ENCODE data around the gene NCBP2L.
A peak's percentile ranks its signal among the peaks of the same experiment; 100 is the strongest.

The NCBP2L gene

DNA sequence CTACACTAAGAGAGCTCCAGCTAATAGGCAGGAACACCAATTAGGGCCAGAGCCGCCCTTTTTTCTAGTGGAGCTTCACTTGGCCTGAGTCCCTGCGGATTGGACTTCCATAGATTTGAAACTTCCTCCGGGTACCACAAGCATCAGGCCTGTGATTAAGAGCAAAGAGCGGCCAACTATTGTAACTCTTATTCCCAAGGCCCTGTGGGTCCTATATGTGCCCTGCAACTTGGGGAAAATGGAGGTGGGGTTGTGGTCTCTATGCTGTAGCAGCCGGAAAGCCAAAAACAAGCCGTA is at the start of gene NCBP2L:
Gene NCBP2L, plus strand, starts transcription at position 198 of the 297 bp plus-strand sequence. CDS start 16,488 bp downstream, outside the sequence.
- peak within 1 kb of the TSS; percentile 92 for H3K27ac Mint-ChIP-seq
- H3K36me3 Mint-ChIP-seq, result no peaks in the 10 kb centered on the region
- DNase-seq (ENCODE audit: low spot score in 2 of 2) (no peak), ATAC-seq (no peak)
- no peaks in the 10 kb centered on the region for H3K9me3 Mint-ChIP-seq
- peak within 1 kb of the TSS; percentile 92 for H3K4me3 Mint-ChIP-seq
- peaks cover 14% of the 10 kb centered on the region for H3K4me1 Mint-ChIP-seq

GRCh38 chrX:107728371-107729099 is 49.0 kb upstream of the NCBP2L start:
- ATAC-seq (no peak), DNase-seq (ENCODE audit: low spot score in 2 of 2) (no peak)
- Mint-ChIP-seq H3K4me3 (no peak overlapping the region), H3K36me3 (no peaks in the 10 kb centered on the region), H3K27ac (no peak overlapping the region), H3K9me3 (no peaks in the 10 kb centered on the region), H3K4me1 (peaks cover 5% of the 10 kb centered on the region)

- Mint-ChIP-seq H3K9me3 (no peaks in the 10 kb centered on the region), H3K4me3 (no peak overlapping the region), H3K4me1 (peaks cover 5% of the 10 kb centered on the region), H3K27ac (no peak overlapping the region), H3K36me3 (no peaks in the 10 kb centered on the region)
- ATAC-seq (peak; percentile 63), DNase-seq (ENCODE audit: low spot score in 2 of 2) (no peak)
Observed at GRCh38 chrX:107729558-107730297, 47.8 kb upstream of the NCBP2L start.

- Mint-ChIP-seq H3K27ac (no peak overlapping the region), H3K36me3 (no peaks in the 10 kb centered on the region), H3K4me3 (no peak overlapping the region), H3K4me1 (peaks cover 5% of the 10 kb centered on the region), H3K9me3 (no peaks in the 10 kb centered on the region)
- ATAC-seq (no peak), DNase-seq (ENCODE audit: low spot score in 2 of 2) (no peak)
Observed at GRCh38 chrX:107730298-107730655, 47.3 kb upstream of the NCBP2L start.

DNA sequence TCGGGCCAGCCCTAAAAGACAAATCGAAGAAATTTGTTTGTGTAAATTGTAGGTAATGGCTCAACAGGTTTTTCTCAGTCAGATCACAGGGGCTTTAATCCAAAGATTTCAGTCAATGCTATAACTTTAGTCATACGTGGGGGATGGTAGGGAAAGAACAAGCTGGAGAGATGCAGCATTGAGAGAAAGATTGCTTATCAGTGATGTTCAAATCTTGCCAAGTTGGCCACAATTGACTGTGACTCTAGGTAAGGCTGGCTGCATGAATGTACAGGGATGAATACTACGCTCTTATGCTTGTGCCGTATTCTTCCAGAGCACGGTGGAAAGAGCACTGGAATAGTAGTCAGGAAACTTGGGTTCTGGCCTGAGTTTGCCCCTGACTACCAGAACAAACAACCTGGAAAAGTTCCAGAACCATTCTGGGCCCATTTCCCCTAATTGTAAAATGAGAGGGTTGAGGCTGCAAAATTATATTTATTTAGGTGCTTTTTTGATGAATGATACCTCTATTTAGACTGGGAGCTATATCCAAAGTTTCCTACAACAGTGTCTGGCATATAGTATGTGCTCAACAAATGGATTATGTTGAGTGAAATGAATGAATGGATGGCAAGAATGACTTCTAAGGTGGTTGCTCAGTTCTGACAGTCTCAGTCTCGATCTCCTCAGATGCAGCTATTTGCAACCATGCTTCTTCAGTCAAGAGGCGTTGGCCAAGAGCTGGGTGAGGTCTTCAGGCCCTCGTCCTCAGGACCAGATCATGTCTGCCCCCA is 46.4 kb upstream of the NCBP2L start:
- no peak for DNase-seq (ENCODE audit: low spot score in 2 of 2)

DNA sequence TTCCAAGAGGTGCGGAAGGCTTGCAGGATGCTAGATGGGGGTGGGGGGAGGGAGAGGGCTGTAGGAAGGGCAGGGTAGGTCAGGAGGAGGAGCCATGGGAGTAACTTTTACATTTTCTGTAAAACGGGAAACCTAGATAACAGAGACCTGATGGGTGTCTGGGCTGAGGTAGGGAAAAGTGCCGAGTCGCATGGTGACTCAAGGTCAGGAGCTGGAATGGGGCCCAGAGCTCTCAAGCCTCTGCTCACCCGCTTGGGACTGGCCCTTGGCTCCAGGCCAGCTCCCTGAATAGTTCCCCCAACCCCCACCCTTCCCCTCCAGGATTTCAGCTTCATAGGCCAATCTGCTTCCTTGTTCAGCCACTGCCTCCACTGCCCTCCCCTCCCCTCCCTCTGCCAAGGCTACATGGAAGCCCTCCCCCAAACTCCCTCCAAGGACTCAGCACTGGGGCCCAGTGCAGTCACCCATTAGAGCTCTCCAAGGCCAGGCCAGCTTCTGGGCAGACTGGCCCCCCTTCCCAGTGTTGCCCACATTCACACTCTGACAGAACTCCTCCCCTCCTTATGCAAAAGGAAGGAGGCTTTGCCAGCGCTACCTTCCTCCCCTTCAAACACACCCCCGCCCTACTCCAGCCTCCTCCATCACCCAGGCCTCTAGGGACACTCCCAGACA is 45.6 kb upstream of the NCBP2L start:
- Mint-ChIP-seq H3K36me3 (no peaks in the 10 kb centered on the region), H3K4me3 (no peak overlapping the region), H3K9me3 (no peaks in the 10 kb centered on the region), H3K27ac (no peak overlapping the region), H3K4me1 (peaks cover 5% of the 10 kb centered on the region)
- ATAC-seq (no peak), DNase-seq (ENCODE audit: low spot score in 2 of 2) (no peak)

More for the DNA sequence above, 46.4 kb upstream of the NCBP2L start:
- Mint-ChIP-seq H3K27ac (no peak overlapping the region), H3K4me3 (no peak overlapping the region), H3K4me1 (peaks cover 5% of the 10 kb centered on the region), H3K36me3 (no peaks in the 10 kb centered on the region), H3K9me3 (no peaks in the 10 kb centered on the region)
- no peak for ATAC-seq

- no peaks in the 10 kb centered on the region for H3K36me3 Mint-ChIP-seq
- peaks cover 5% of the 10 kb centered on the region for H3K4me1 Mint-ChIP-seq
- no peak overlapping the region for H3K4me3 Mint-ChIP-seq
- no peaks in the 10 kb centered on the region for H3K9me3 Mint-ChIP-seq
- no peak overlapping the region for H3K27ac Mint-ChIP-seq
- ATAC-seq (no peak), DNase-seq (ENCODE audit: low spot score in 2 of 2) (no peak)
Observed at GRCh38 chrX:107733686-107734085, 43.8 kb upstream of the NCBP2L start.

- H3K36me3 Mint-ChIP-seq, result no peaks in the 10 kb centered on the region
- DNase-seq (ENCODE audit: low spot score in 2 of 2) (no peak), ATAC-seq (no peak)
- H3K4me3 Mint-ChIP-seq, result no peak overlapping the region
- no peak overlapping the region for H3K27ac Mint-ChIP-seq
- no peaks in the 10 kb centered on the region for H3K9me3 Mint-ChIP-seq
- peaks cover 13% of the 10 kb centered on the region for H3K4me1 Mint-ChIP-seq
Observed at GRCh38 chrX:107734646-107735045, 42.9 kb upstream of the NCBP2L start.

- ATAC-seq (no peak), DNase-seq (ENCODE audit: low spot score in 2 of 2) (no peak)
- Mint-ChIP-seq H3K4me1 (peaks cover 26% of the 10 kb centered on the region), H3K36me3 (peaks cover 2% of the 10 kb centered on the region), H3K4me3 (no peak overlapping the region), H3K9me3 (no peaks in the 10 kb centered on the region), H3K27ac (no peak overlapping the region)
Observed at GRCh38 chrX:107736781-107737531, 40.6 kb upstream of the NCBP2L start.

DNA sequence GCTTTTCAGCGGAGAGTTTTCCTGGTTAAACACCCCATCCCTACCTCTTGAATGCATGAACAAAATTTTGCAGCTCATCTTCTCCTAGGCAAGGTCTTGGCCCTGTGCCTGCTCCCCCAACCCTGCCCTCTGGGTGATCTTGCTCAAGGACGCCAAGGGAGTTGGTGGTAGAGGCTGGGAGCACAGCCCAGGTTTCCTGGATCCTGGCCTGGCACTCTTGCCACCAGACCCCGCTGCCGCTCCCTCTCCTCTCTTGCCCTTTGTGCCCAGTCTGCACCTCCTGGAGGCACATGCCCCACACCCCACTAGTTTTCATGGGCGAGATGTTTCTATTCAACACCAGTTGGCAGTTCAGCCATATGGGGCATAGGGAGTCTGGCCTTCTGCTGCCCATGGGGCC is 39.3 kb upstream of the NCBP2L start:
- Mint-ChIP-seq H3K4me1 (peaks cover 32% of the 10 kb centered on the region), H3K27ac (no peak overlapping the region), H3K36me3 (peaks cover 8% of the 10 kb centered on the region), H3K9me3 (no peaks in the 10 kb centered on the region), H3K4me3 (no peak overlapping the region)
- ATAC-seq (no peak), DNase-seq (ENCODE audit: low spot score in 2 of 2) (no peak)

DNA sequence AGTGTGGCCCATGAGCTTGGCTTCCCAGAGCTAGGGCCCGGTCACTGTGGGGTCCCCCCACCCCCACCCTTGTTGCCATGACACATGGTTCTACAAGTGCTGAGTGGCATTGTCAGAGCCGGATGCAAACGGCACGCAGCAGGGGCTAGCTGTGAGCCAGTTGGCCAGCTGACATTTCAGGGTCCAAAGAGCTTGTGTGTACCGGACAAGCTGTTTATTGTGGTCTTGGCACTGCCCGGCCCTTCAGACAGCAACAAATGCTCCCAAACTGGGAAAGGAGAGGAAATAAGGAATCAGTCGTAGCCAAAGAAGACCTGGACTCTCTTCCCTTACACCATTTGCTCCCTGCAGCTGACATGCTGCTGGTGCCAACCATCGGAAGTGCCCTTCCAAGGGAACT is 38.8 kb upstream of the NCBP2L start:
- no peak overlapping the region for H3K4me3 Mint-ChIP-seq
- H3K27ac Mint-ChIP-seq, result no peak overlapping the region
- H3K4me1 Mint-ChIP-seq, result peaks cover 32% of the 10 kb centered on the region
- peaks cover 8% of the 10 kb centered on the region for H3K36me3 Mint-ChIP-seq
- ATAC-seq (no peak), DNase-seq (ENCODE audit: low spot score in 2 of 2) (no peak)
- H3K9me3 Mint-ChIP-seq, result no peaks in the 10 kb centered on the region

GRCh38 chrX:107739541-107739940 is 38.0 kb upstream of the NCBP2L start:
- H3K27ac Mint-ChIP-seq, result peak overlapping the region; percentile 99
- peaks cover 32% of the 10 kb centered on the region for H3K4me1 Mint-ChIP-seq
- DNase-seq (ENCODE audit: low spot score in 2 of 2), result no peak
- no peaks in the 10 kb centered on the region for H3K9me3 Mint-ChIP-seq
- H3K36me3 Mint-ChIP-seq, result peaks cover 8% of the 10 kb centered on the region
- no peak overlapping the region for H3K4me3 Mint-ChIP-seq
- ATAC-seq, result no peak

DNA sequence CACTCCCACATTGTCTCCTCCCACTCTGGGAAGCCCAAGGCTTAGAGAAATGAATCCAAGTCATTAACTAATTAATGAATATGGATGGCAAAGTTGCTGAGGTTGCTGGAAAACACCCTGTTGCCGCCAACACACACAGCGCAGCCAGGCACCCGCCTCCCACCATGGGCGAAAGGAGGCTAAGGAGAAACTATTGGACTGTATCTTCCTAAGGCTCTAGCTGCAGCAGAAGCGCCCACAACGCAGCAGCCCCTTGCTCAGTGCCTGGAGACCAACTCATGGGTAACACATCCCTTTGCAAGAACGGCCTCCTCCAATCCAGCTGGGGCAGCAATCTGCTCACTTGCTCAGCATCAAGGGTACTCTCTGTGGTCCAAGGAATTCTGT is 36.1 kb upstream of the NCBP2L start:
- Mint-ChIP-seq H3K4me3 (peak overlapping the region; percentile 79), H3K4me1 (peaks cover 32% of the 10 kb centered on the region), H3K27ac (peak overlapping the region; percentile 99), H3K9me3 (no peaks in the 10 kb centered on the region), H3K36me3 (peaks cover 8% of the 10 kb centered on the region)
- no peak for DNase-seq (ENCODE audit: low spot score in 2 of 2)
- peak; percentile 9 for ATAC-seq

- Mint-ChIP-seq H3K4me1 (peaks cover 32% of the 10 kb centered on the region), H3K36me3 (peaks cover 8% of the 10 kb centered on the region), H3K4me3 (peak overlapping the region; percentile 79), H3K27ac (peak overlapping the region; percentile 99), H3K9me3 (no peaks in the 10 kb centered on the region)
- no peak for DNase-seq (ENCODE audit: low spot score in 2 of 2)
- no peak for ATAC-seq
Observed at GRCh38 chrX:107742700-107743191, 34.8 kb upstream of the NCBP2L start.

Data from stimulated activated effector memory CD8-positive, alpha-beta T cell treated with anti-CD3 and anti-CD28 coated beads, Interleukin-12 subunit alpha, Interleukin-12 subunit beta, amount 100 ng/mL, for 72 hours (primary cell).